GM12892 (cell line): Measurements from ENCODE around the gene UNC13A.
"Not testable (repeated sequence)": the region's sequence is repeated elsewhere in the genome, so short reads cannot be mapped to it uniquely, and the experiment has no call there.

Source experiments
- DNase-seq: peaks from one replicate; pipeline ENCODE4 v3.0.0; 2011; ENCODE audit not compliant: insufficient read length
- FAIRE-seq: peaks from 2 replicates; lab custom pipeline; 2011; peaks lifted over from hg19 to GRCh38; lab: Jason Lieb, UNC
- POLR2A ChIP-seq: IDR thresholded peaks from 2 replicates; pipeline ENCODE4 v1.6.1; 2011; ENCODE audit warnings: low read depth, low read length, control low read depth
- POLR2AphosphoS5 ChIP-seq: IDR thresholded peaks from 2 replicates; pipeline ENCODE4 v1.6.1; 2011; ENCODE audit warnings: low read depth, low read length, control low read depth
- TAF1 ChIP-seq: IDR thresholded peaks from 2 replicates; pipeline ENCODE4 v1.6.1; 2011; ENCODE audit warnings: low read depth, mild to moderate bottlenecking, control low read depth, low read length, borderline replicate concordance

Gene UNC13A

DNA sequence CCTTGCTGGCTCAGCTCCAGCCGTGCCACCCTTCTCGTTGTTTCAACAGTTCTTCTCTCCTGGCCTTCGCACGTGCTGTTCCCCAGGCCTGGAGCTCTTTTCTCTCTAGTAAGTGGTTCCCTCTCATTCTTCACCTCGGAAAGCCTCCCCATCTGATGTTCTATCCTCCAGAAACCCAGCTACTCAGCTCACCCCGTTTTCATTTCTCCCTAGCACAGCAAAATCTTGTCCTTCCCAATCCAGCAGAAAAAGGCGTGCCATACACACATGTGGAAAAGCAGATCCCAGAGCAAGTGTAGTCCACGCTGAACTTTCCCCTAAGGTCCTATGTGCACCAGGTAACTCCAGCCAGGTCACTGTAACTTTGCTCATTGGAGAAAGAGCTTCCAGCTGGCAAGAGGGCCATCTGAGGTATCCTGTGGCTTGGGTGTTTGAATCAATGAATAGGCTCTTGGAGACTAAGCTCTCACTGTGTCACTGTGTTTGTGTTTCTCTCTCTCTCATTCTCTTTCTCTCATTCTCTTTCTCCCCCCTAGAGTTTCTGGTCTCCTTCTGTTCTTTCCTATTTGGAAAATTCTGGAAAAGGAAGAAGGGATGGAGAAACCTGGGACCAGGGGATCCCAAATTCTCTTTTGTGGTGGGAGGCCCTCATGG lies 83.7 kb downstream of the UNC13A start:
- no peak for TF ChIP-seq POLR2A
- TF ChIP-seq POLR2AphosphoS5, result no peak
- TF ChIP-seq TAF1, result no peak
- no peak for DNase-seq
- no peak for FAIRE-seq

GRCh38 chr19:17602872-17603510 lies 85.2 kb downstream of the UNC13A start:
- FAIRE-seq, result no peak
- no peak for DNase-seq
- no peak for TF ChIP-seq TAF1
- no peak for TF ChIP-seq POLR2A
- no peak for TF ChIP-seq POLR2AphosphoS5

- no peak for FAIRE-seq
- DNase-seq, result no peak
- TF ChIP-seq POLR2AphosphoS5, result no peak
- TF ChIP-seq TAF1, result no peak
- TF ChIP-seq POLR2A, result no peak
Measured at GRCh38 chr19:17602217-17602616, 85.9 kb downstream of the UNC13A start.

DNA sequence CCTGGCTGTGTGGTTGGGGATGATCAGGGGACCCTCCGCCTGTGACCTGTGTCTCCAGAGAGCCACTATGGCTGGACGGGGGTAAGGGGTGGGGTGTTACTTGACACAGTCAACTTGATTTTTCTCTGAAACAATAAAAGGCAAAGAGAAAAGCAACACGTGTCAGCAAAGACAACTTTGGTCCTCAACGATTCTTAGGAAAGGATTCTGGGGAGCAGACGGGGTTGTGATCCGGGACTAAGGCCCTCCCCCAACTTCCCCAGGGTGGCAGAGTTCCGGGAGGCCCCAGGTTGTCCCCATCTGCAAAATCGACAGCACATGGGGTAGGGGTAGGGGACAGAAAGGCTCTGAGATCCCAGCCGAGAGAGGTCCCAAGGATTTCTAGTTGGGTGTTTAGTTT lies 86.5 kb downstream of the UNC13A start:
- no peak for DNase-seq
- FAIRE-seq, result no peak
- TF ChIP-seq POLR2AphosphoS5 (no peak), POLR2A (no peak), TAF1 (no peak)

- no peak for TF ChIP-seq POLR2AphosphoS5
- no peak for TF ChIP-seq TAF1
- TF ChIP-seq POLR2A, result no peak
- DNase-seq, result no peak
- no peak for FAIRE-seq
Measured at GRCh38 chr19:17599780-17600179, 88.4 kb downstream of the UNC13A start.

- DNase-seq (no peak), FAIRE-seq (no peak)
- TF ChIP-seq POLR2A, result no peak
- TF ChIP-seq TAF1, result no peak
Measured at GRCh38 chr19:17598953-17599352, 89.2 kb downstream of the UNC13A start.

DNA sequence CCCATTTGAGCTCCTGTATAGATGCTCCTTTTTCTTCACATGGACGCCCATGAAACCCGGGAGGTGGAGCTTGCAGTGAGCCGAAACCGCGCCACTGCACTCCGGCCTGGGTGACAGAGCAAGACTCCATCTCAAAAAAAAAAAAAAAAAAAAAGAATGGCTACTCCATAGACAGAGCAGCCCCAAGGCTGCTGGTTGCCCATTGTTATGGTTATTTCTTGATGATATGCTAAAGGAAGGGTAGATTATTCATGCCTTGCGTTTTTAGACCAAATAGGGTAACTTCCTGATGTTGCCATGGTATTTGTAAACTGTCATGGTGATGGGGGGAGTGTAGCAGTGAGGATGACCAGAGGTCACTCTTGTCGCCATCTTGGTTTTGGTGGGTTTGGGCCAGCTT lies 90.1 kb downstream of the UNC13A start:
- DNase-seq, FAIRE-seq: not testable (repeated sequence)

- not testable (repeated sequence) for FAIRE-seq, DNase-seq
Measured at GRCh38 chr19:17594296-17594695, 93.9 kb downstream of the UNC13A start.

DNA sequence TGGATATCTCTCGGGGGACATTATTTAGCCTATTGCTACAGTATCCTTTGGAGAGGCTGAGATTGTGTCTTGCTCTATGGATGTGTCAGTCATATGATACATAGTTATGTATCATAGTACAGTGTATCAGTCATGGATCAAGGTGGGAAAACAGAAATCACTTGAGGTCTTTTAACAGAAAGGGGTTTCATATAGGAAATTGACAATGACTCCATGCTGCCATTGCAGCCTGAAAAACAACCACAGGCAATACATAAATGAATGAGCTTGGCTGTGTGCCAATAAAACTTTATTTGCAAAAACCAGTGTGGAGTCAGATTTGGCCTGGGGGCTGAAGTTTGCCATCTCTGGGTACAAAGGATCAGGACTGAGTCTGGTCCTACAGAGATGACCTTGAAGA lies 97.3 kb downstream of the UNC13A start:
- DNase-seq (no peak), FAIRE-seq (no peak)
- TF ChIP-seq POLR2AphosphoS5 (no peak), TAF1 (no peak), POLR2A (no peak)

GRCh38 chr19:17585395-17585794 lies 102.8 kb downstream of the UNC13A start:
- DNase-seq, FAIRE-seq: not testable (repeated sequence)

GRCh38 chr19:17584132-17584531 lies 104.0 kb downstream of the UNC13A start:
- DNase-seq, result no peak
- no peak for FAIRE-seq
- TF ChIP-seq POLR2A (no peak), TAF1 (no peak), POLR2AphosphoS5 (no peak)

GRCh38 chr19:17582613-17583012 lies 105.5 kb downstream of the UNC13A start:
- DNase-seq (no peak), FAIRE-seq (no peak)
- TF ChIP-seq TAF1 (no peak), POLR2A (no peak; the same call in 1 of the 2 replicates)

DNA sequence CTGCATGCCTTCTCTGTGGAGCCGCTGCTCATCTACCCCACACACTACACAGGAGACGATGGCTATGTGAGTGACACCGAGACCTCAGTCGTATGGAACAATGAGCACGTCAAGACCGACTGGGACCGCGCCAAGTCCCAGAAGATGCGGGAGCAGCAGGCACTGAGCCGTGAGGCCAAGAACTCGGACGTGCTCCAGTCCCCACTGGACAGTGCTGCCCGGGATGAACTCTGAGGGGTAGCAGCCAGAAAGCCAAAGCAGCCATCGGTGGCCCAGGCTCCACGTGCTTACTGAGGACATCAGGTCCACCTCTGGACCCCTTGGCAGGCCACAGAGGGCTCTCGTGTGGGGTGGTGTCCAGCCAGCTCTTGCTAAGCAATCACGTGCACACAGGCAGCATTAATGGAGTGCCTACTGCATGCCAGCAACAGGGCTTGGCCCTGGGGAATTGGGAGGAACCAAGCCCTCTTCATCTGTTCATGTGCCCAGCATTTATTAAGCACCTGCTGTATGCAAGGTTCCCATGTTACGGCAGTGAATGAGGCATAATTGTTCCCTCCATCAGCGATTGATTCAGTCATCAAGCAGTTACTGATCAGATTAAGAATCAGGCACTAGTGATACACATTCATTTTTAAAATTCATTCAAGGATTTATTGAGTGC lies 106.8 kb downstream of the UNC13A start:
- FAIRE-seq (no peak), DNase-seq (no peak)
- TF ChIP-seq POLR2A, result no peak
- no peak for TF ChIP-seq TAF1
- TF ChIP-seq POLR2AphosphoS5, result no peak
